ENCODE results near the gene FUT1. TPM values are rescaled to one million over a fixed set of nuclear protein-coding genes. Genes with fewer than 3 reads are reported as not detected.
A peak's percentile ranks its signal among the peaks of the same experiment; 100 is the strongest.
"Not testable (repeated sequence)": the region's sequence is repeated elsewhere in the genome, so short reads cannot be mapped to it uniquely, and the experiment has no call there.

FUT1 gene
- total RNA-seq, 2 donors from 2014 or later, result 2.1 to 4.1 TPM

DNA sequence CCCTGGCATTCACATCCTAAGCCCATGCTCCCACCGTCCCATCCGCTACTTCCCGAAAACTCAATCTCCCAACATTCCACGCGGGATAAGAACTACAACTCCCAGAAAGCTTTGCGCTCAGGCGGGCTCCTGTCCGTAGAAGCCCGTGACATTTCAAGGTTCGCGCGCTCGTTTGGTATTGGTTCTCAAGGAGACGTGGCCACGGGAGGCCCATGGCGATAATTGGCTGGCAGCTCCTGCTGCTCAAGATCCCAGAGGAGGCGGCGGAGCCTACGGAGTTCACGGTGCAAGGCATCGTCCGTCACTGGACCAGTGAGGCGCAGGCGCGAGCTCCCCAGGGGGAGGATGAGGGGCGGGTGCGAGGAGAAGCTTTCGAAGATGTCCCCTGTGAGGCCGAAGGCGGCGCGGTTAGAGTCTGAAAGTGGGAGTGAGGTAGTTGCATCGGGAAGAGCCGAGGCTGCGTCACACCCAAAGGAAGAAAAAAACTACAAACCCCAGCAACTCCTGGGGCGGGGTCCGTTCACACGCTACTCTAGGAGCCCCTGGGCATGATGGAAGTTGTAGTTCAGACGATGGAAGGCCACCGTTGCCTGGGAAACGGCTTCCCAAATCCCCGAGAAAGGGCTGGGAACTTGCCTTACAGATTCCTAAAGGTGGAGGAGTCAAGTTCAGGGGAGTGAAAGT, 31.7 kb downstream of the FUT1 start:
- WGBS, result 12% methylated on average over 42 of the region's 42 CpGs

DNA sequence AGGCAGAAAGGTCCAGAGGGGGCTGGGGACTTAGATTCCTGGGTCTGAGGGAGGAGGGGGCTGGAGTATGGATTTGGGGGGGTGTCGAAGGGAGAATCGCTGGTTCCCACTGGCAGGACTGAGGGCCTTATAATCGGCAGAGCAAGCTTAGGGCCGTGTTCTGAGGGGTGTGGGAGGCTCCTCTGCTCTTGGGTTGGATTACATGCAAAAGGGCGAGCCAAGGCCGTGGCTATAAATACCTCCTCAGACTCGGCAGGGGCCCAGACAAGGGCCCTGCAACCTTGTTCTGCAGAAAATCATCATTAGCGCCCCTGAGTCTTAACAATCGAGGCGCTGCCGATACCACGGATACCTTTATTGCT, 32.2 kb downstream of the FUT1 start:
- no peaks in the 10 kb centered on the region for H3K36me3 ChIP-seq
- peak overlapping the region in 1 of 2 donors; percentile 56 for H3K4me3 ChIP-seq
- H3K9me3 ChIP-seq, result no peaks in the 10 kb centered on the region
- peak overlapping the region; percentile 72 to 90 for H3K27ac ChIP-seq
- intact Hi-C loops (cut with DNase I), result no loop called here
- no peak for TF ChIP-seq POLR2A (IDR thresholded peaks at IDR 0.05)
- TF ChIP-seq, protein P1, sequence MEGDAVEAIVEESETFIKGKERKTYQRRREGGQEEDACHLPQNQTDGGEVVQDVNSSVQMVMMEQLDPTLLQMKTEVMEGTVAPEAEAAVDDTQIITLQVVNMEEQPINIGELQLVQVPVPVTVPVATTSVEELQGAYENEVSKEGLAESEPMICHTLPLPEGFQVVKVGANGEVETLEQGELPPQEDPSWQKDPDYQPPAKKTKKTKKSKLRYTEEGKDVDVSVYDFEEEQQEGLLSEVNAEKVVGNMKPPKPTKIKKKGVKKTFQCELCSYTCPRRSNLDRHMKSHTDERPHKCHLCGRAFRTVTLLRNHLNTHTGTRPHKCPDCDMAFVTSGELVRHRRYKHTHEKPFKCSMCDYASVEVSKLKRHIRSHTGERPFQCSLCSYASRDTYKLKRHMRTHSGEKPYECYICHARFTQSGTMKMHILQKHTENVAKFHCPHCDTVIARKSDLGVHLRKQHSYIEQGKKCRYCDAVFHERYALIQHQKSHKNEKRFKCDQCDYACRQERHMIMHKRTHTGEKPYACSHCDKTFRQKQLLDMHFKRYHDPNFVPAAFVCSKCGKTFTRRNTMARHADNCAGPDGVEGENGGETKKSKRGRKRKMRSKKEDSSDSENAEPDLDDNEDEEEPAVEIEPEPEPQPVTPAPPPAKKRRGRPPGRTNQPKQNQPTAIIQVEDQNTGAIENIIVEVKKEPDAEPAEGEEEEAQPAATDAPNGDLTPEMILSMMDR (IDR thresholded peaks at IDR 0.05), result no peak
- no peak for TF ChIP-seq POLR2AphosphoS5 (IDR thresholded peaks at IDR 0.05)
- H3K4me1 ChIP-seq (replicated peaks), result peaks cover 7% of the 10 kb centered on the region
- H3K27me3 ChIP-seq (replicated peaks; ENCODE audit: insufficient read depth), result no peaks in the 10 kb centered on the region
- WGBS, result 12% methylated on average over 12 of the region's 12 CpGs
- DNase-seq (ENCODE audit: low spot score), result no peak

More for the DNA sequence above, 31.7 kb downstream of the FUT1 start:
- peak; percentile 99 for DNase-seq (ENCODE audit: low spot score)
- no peaks in the 10 kb centered on the region for H3K27me3 ChIP-seq (replicated peaks; ENCODE audit: insufficient read depth)
- TF ChIP-seq POLR2A (IDR thresholded peaks at IDR 0.05) (no peak), POLR2AphosphoS5 (IDR thresholded peaks at IDR 0.05) (peak; percentile 96)
- TF ChIP-seq, protein P1 (IDR thresholded peaks at IDR 0.05), result peak in 1 of 4 experiments; percentile 32
- peaks cover 4% of the 10 kb centered on the region for H3K4me1 ChIP-seq (replicated peaks)
- H3K36me3 ChIP-seq, result no peaks in the 10 kb centered on the region
- no peaks in the 10 kb centered on the region for H3K9me3 ChIP-seq
- peak overlapping the region; percentile 33 to 56 for H3K4me3 ChIP-seq
- intact Hi-C loops (cut with DNase I), result no loop called here
- peak overlapping the region; percentile 72 to 90 for H3K27ac ChIP-seq

DNA sequence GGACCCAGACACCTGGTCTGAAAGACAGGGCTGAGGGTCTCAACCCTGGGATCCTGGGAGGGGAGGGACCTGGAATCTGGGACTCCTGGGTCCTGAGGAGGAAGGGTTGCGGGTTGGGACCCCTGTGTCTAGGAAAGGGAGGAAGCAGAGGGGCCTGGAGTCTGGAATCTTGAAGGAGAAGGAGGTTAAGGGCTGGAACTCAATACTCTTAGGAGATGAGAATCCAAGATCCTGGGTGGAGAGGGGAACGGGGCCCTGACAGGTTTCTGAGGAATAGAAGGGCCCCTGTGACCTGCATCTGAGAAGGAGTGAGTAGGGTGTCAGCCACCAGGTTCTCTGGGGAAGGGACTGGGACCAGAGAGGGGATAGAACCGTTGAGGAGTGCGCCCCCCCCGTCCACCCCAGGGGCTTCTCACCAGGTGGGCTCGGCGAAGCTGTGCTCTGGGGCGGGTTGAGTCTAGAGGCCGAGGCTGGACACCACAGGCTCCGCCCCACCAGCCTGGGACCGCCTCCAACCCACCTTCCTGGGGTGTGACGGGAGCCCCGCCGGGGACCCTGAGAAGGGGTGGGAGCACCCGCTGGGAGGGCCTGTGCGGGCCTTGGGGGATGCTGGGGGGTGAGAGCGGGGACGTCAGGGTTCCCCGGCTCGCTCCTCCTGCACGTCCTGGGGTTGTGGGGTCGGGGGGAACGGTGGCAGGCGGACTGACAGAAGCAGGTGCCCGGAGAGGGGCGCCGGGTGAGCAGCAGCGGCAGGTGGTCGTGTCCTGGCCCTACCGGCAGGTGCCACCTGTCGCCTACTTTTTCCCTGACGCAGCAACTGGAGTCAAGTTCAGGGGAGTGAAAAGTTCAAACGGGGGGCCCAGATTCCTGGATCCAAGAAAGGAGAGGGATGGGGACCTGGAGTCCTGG, 32.9 kb downstream of the FUT1 start, which contains the start of gene MAMSTR:
Gene MAMSTR, minus strand, starts transcription at position 463 of the 909 bp plus-strand sequence. CDS start 694 bp downstream, outside the sequence.
- no peaks in the 10 kb centered on the region for H3K36me3 ChIP-seq
- WGBS, result 72% methylated on average over 33 of the region's 33 CpGs
- H3K9me3 ChIP-seq, result no peaks in the 10 kb centered on the region
- intact Hi-C loops (cut with DNase I), result no loop called here
- no peak for DNase-seq (ENCODE audit: low spot score)
- peak within 1 kb of the TSS; percentile 72 to 90 for H3K27ac ChIP-seq
- TF ChIP-seq POLR2A (IDR thresholded peaks at IDR 0.05) (no peak), POLR2AphosphoS5 (IDR thresholded peaks at IDR 0.05) (no peak)
- TF ChIP-seq, protein P1 (IDR thresholded peaks at IDR 0.05), result no peak
- H3K27me3 ChIP-seq (replicated peaks; ENCODE audit: insufficient read depth), result no peaks in the 10 kb centered on the region
- H3K4me1 ChIP-seq (replicated peaks), result peaks cover 8% of the 10 kb centered on the region
- peak within 1 kb of the TSS; percentile 33 to 56 for H3K4me3 ChIP-seq

GRCh38 chr19:48718711-48719231, 33.7 kb downstream of the FUT1 start:
- 70% methylated on average over 15 of the region's 15 CpGs for WGBS
- Histone ChIP-seq H3K27ac (no peak overlapping the region), H3K36me3 (no peaks in the 10 kb centered on the region), H3K9me3 (no peaks in the 10 kb centered on the region), H3K4me1 (replicated peaks) (peaks cover 8% of the 10 kb centered on the region), H3K27me3 (replicated peaks; ENCODE audit: insufficient read depth) (no peaks in the 10 kb centered on the region), H3K4me3 (no peak overlapping the region)
- TF ChIP-seq POLR2AphosphoS5 (IDR thresholded peaks at IDR 0.05) (no peak), POLR2A (IDR thresholded peaks at IDR 0.05) (no peak)
- TF ChIP-seq, protein P1 (IDR thresholded peaks at IDR 0.05), result no peak
- no peak for DNase-seq (ENCODE audit: low spot score)
- intact Hi-C loops (cut with DNase I), result no loop called here

- H3K36me3 ChIP-seq; intact Hi-C loops (cut with DNase I); DNase-seq (ENCODE audit: low spot score); H3K27ac ChIP-seq; H3K9me3 ChIP-seq; H3K4me3 ChIP-seq; H3K27me3 ChIP-seq (replicated peaks; ENCODE audit: insufficient read depth); H3K4me1 ChIP-seq (replicated peaks): not testable (repeated sequence)
- 95% methylated on average over 13 of the region's 13 CpGs for WGBS
These were observed 34.3 kb downstream of the FUT1 start for GRCh38 chr19:48718106-48718505.
